OCI-LY7 (cell line): ENCODE data around the gene STS. TPM values are rescaled to one million over a fixed set of nuclear protein-coding genes. Genes with fewer than 3 reads are reported as not detected.

Experiments used
- BruUV-seq: library from RNA; stranded (reverse); fragments of 400-500 nt; replicated peaks from 2 replicates; lab custom pipeline; 2021; lab: Mats Ljungman, UMichigan
- CTCF ChIA-PET: fragments of 300-600 bp; sonication (Branson Sonifier 250); formaldehyde crosslinking; loops from one replicate; lab custom pipeline; 2022; ENCODE audit warnings: antibody characterized with exemption; ENCODE audit not compliant: unreplicated experiment; lab: Charles Lee
- POLR2A ChIA-PET: fragments of 300-600 bp; sonication (Branson Sonifier 250); formaldehyde crosslinking; loops from one replicate; lab custom pipeline; 2022; ENCODE audit warnings: antibody characterized with exemption; lab: Charles Lee
- DNase-seq: peaks from one replicate; pipeline ENCODE4 v3.0.0-alpha.2; 2015; ENCODE audit warnings: low spot score
- H2AFZ ChIP-seq: fragments of 200-600 bp; sonication (generic), shearing (Covaris generic); 2 replicates; pipeline ENCODE4 v1.6.1; 2014; ENCODE audit warnings: mild to moderate bottlenecking, antibody characterized with exemption, low read length, moderate library complexity
- H3K27ac ChIP-seq: fragments of 200-600 bp; sonication (generic); 2 replicates; pipeline ENCODE4 v1.5.1; 2014; ENCODE audit warnings: mixed run types, low read depth, mild to moderate bottlenecking, moderate library complexity, low read length, inconsistent platforms; ENCODE audit not compliant: poor library complexity, severe bottlenecking
- H3K36me3 ChIP-seq: fragments of 200-600 bp; sonication (generic); 2 replicates; pipeline ENCODE4 v1.6.1; 2014; ENCODE audit warnings: mild to moderate bottlenecking, antibody characterized with exemption, low read length, moderate library complexity, mixed read lengths; ENCODE audit not compliant: insufficient read depth
- H3K4me1 ChIP-seq: fragments of 200-600 bp; sonication (generic); 2 replicates; pipeline ENCODE4 v1.5.1; 2014; ENCODE audit warnings: mild to moderate bottlenecking, low read length; ENCODE audit not compliant: insufficient read depth, poor library complexity, severe bottlenecking
- H3K4me2 ChIP-seq: fragments of 200-600 bp; sonication (generic); 2 replicates; pipeline ENCODE4 v1.6.1; 2014; ENCODE audit warnings: mild to moderate bottlenecking, low read length
- H3K4me3 ChIP-seq: fragments of 200-600 bp; sonication (generic); 2 replicates; pipeline ENCODE4 v1.5.1; 2014; ENCODE audit warnings: mild to moderate bottlenecking, low read depth, low read length; ENCODE audit not compliant: poor library complexity, severe bottlenecking
- H3K79me2 ChIP-seq: fragments of 200-600 bp; sonication (generic); 2 replicates; pipeline ENCODE4 v1.6.1; 2016; ENCODE audit warnings: low read depth, mild to moderate bottlenecking, low read length, moderate library complexity, mixed read lengths; ENCODE audit not compliant: insufficient read depth
- H3K9me2 ChIP-seq: fragments of 200-600 bp; sonication (generic); 2 replicates; pipeline ENCODE4 v1.6.1; 2016; ENCODE audit warnings: mild to moderate bottlenecking, low read length, mixed read lengths; ENCODE audit not compliant: insufficient read depth
- H3K9me3 ChIP-seq: fragments of 200-600 bp; sonication (generic); 2 replicates; pipeline ENCODE4 v1.6.1; 2014; ENCODE audit warnings: mild to moderate bottlenecking, mixed run types, low read length, mixed read lengths
- H4K20me1 ChIP-seq: fragments of 200-600 bp; sonication (generic); 2 replicates; pipeline ENCODE4 v1.6.1; 2014; ENCODE audit warnings: mild to moderate bottlenecking, antibody characterized with exemption, low read length, moderate library complexity, mixed read lengths; ENCODE audit not compliant: insufficient read depth
- EZH2phosphoT487 ChIP-seq: fragments of 200-600 bp; sonication (generic); IDR thresholded peaks from 2 replicates; pipeline ENCODE4 v1.6.1; 2018; ENCODE audit warnings: low read depth, borderline replicate concordance, mild to moderate bottlenecking, mixed run types, antibody characterized with exemption, low read length, moderate library complexity, mixed read lengths
- intact Hi-C: fragments of 100-400 bp; cut with micrococcal nuclease; formaldehyde crosslinking; loops from one replicate; pipeline ENCODE4 v1.10.0; 2022; ENCODE audit not compliant: unreplicated experiment
- total RNA-seq, 2 experiments: library from RNA; depleted of rRNA in 1 of 2; stranded (reverse); fragments of >200 nt in 1 of 2; shearing (Covaris generic) in 1 of 2; gene quantifications; 2 replicates each; pipeline ENCODE4 v1.2.3, GENCODE V29; 2014 to 2022
- TF ChIP-seq, protein P1 (sequence below): fragments of 200-600 bp; sonication (generic); conservative IDR thresholded peaks from 2 replicates; pipeline ENCODE4 v1.5.1; 2014; ENCODE audit warnings: mild to moderate bottlenecking, antibody characterized with exemption, low read length, moderate library complexity, mixed read lengths

Gene STS
- total RNA-seq, 2 experiments from 2014 or later: 16.3 to 40.3 TPM

DNA sequence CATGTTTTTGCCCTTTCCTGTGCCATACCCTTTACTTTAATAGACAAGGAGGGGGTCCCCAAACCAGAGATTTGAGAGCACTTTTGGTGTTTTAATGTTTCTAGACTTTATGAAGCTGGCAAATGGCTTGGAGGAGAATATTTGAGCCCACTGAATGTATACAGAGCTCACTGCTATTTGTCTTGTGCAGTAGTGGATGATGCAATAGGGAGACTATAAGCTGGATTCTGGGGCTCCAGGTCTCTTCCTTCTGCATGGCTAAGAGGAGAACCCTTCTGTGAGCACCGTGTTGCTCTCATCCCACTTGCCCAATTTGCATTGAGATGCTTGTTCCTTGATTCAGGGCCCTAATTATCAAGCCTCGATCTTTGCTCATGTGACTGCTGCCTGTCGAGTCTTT lies 9.4 kb downstream of the STS start:
- Histone ChIP-seq H3K79me2 (no peaks in the 10 kb centered on the region), H3K36me3 (no peaks in the 10 kb centered on the region), H3K4me3 (no peak overlapping the region), H3K27ac (no peak overlapping the region), H2AFZ (no peak overlapping the region), H4K20me1 (no peaks in the 10 kb centered on the region), H3K9me2 (no peaks in the 10 kb centered on the region), H3K4me1 (no peaks in the 10 kb centered on the region), H3K9me3 (no peaks in the 10 kb centered on the region), H3K4me2 (no peak overlapping the region)
- DNase-seq: no peak
- no TSS peak for BruUV-seq
- intact Hi-C loops: no loop called here
- ChIA-PET POLR2A (interaction anchor here (1.0 kb wide), 1 partner anchor 62 kb away, joined by 3 read pairs; no protein-coding TSS in a partner anchor), CTCF (no interaction called here)
- TF ChIP-seq, protein P1, sequence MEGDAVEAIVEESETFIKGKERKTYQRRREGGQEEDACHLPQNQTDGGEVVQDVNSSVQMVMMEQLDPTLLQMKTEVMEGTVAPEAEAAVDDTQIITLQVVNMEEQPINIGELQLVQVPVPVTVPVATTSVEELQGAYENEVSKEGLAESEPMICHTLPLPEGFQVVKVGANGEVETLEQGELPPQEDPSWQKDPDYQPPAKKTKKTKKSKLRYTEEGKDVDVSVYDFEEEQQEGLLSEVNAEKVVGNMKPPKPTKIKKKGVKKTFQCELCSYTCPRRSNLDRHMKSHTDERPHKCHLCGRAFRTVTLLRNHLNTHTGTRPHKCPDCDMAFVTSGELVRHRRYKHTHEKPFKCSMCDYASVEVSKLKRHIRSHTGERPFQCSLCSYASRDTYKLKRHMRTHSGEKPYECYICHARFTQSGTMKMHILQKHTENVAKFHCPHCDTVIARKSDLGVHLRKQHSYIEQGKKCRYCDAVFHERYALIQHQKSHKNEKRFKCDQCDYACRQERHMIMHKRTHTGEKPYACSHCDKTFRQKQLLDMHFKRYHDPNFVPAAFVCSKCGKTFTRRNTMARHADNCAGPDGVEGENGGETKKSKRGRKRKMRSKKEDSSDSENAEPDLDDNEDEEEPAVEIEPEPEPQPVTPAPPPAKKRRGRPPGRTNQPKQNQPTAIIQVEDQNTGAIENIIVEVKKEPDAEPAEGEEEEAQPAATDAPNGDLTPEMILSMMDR: no peak
- no peak for TF ChIP-seq EZH2phosphoT487

- Histone ChIP-seq H3K9me3 (no peaks in the 10 kb centered on the region), H2AFZ (no peak overlapping the region), H3K27ac (no peak overlapping the region), H4K20me1 (no peaks in the 10 kb centered on the region), H3K4me3 (no peak overlapping the region), H3K4me1 (no peaks in the 10 kb centered on the region), H3K9me2 (no peaks in the 10 kb centered on the region), H3K4me2 (no peak overlapping the region), H3K36me3 (no peaks in the 10 kb centered on the region), H3K79me2 (no peaks in the 10 kb centered on the region)
- no peak for DNase-seq
- BruUV-seq: no TSS peak
- ChIA-PET CTCF (no interaction called here), POLR2A (interaction anchor here (0.6 kb wide), 1 partner anchor 11 kb away, joined by 3 read pairs; no protein-coding TSS in a partner anchor)
- intact Hi-C loops: no loop called here
- TF ChIP-seq, protein P1: no peak
- TF ChIP-seq EZH2phosphoT487: no peak
Observed at GRCh38 chrX:7158468-7158990, 11.0 kb downstream of the STS start.

DNA sequence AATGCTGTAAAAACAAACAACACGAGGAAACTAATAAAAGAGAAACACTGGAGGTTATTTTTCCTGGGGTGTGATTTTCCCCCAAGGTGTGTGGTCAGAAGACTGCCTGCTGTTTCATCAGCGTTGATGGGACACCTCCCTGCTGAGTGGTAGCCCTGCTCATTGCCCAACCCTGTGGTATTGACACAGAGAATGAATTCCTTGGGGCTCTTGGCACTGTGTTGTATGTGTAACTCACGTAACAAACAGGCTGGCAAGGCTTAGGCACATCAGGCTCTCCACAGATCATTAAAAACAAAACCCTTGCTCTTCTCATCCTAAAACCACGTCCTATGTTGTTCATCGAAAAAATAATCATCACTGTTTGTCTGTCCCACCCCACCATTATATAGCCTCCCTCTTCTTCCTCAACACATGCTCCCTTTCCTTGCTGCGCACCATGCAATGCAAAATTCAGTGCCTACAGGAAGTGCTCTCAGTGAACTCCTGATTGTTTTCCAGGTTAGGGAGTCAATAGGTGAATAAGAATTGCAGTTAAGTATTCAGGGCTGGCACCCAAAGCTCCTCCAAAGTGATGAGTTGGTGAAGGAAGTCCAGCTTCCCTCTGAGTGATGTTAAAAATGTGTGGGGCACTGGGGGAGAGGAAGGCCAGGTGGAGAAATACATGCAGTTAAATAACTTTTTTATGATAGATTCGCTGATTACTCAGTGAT lies 11.8 kb downstream of the STS start:
- no peak overlapping the region for H2AFZ ChIP-seq
- no peak overlapping the region for H3K4me2 ChIP-seq
- no peaks in the 10 kb centered on the region for H4K20me1 ChIP-seq
- DNase-seq: no peak
- TF ChIP-seq, protein P1: no peak
- TF ChIP-seq EZH2phosphoT487: no peak
- no peak overlapping the region for H3K27ac ChIP-seq
- H3K9me2 ChIP-seq: no peaks in the 10 kb centered on the region
- H3K9me3 ChIP-seq: no peaks in the 10 kb centered on the region
- H3K4me1 ChIP-seq: no peaks in the 10 kb centered on the region
- no peaks in the 10 kb centered on the region for H3K79me2 ChIP-seq
- intact Hi-C loops: no loop called here
- ChIA-PET POLR2A (interaction anchor here (0.6 kb wide), 1 partner anchor 10 kb away, joined by 3 read pairs; no protein-coding TSS in a partner anchor), CTCF (no interaction called here)
- no TSS peak for BruUV-seq
- no peak overlapping the region for H3K4me3 ChIP-seq
- no peaks in the 10 kb centered on the region for H3K36me3 ChIP-seq
